ENCODE measurements around the gene AOC1. TPM values are rescaled to one million over a fixed set of nuclear protein-coding genes. Genes with fewer than 3 reads are reported as not detected.
A peak's percentile ranks its signal among the peaks of the same experiment; 100 is the strongest.

Gene AOC1
- total and polyA plus RNA-seq, 12 donors, result 0.04 to 1.2 (median 0.32) TPM; not detected in 3

GRCh38 chr7:150877536-150877935 is 25.2 kb downstream of the AOC1 start:
- H3K36me3 ChIP-seq, result no peaks in the 10 kb centered on the region
- H3K27ac ChIP-seq, result peak overlapping the region in 1 of 10 donors; percentile 31
- DNase-seq, result no peak
- peaks cover 0 to under 1% (median 0%) of the 10 kb centered on the region in 7 donors for H3K27me3 ChIP-seq
- no peak overlapping the region for H3K4me3 ChIP-seq
- H3K4me1 ChIP-seq, result peaks cover 0 to 13% (median 6%) of the 10 kb centered on the region in 9 donors
- intact Hi-C loops (cut with DNase I), result loop anchor here (2.0 to 10.0 kb wide), 6 partner anchors 85 to 453 kb away; no protein-coding TSS in a partner anchor
- peak in 5 of 8 donors; percentile 7 to 54 (median 34) for ATAC-seq
- TF ChIP-seq CTCF (IDR thresholded peaks at IDR 0.05), result no peak
- peaks cover 0 to 32% (median 15%) of the 10 kb centered on the region in 11 donors for H3K9me3 ChIP-seq
- WGBS, 2 donors, result 67 to 73% methylated on average over 4 of the region's 4 CpGs

DNA sequence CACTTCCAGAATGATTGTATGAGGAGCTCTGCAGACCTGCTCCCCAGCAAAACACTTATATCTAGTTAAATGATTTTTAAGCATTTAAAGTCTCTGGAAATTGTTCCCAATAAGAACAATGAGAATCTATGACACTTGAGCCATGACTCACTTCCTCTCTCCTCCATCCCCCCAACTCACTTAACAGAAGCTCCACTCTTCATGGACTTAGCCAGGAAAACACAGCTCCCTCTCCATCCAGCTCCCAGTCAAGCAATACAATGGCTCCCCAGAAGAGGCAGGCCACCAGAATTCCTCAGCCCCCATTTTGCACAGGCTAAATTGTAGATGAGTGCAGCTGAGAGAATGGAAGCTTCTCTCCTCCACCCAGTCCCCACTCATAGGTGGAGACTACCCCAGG is 27.0 kb downstream of the AOC1 start:
- peaks cover 0 to 47% (median 20%) of the 10 kb centered on the region in 11 donors for H3K9me3 ChIP-seq
- H3K36me3 ChIP-seq, result no peaks in the 10 kb centered on the region
- no peak overlapping the region for H3K4me3 ChIP-seq
- H3K4me1 ChIP-seq, result peaks cover 0 to 13% (median 6%) of the 10 kb centered on the region in 9 donors
- no peak for TF ChIP-seq CTCF (IDR thresholded peaks at IDR 0.05)
- no peaks in the 10 kb centered on the region for H3K27me3 ChIP-seq
- H3K27ac ChIP-seq, result no peak overlapping the region
- ATAC-seq (no peak), DNase-seq (no peak)
- intact Hi-C loops (cut with DNase I), result loop anchor here in 6 of 10 donors (5.0 to 10.0 kb wide), 4 partner anchors 87 to 455 kb away; no protein-coding TSS in a partner anchor

- no peak overlapping the region for H3K27ac ChIP-seq
- no peak for TF ChIP-seq CTCF (IDR thresholded peaks at IDR 0.05)
- DNase-seq, result no peak
- no peaks in the 10 kb centered on the region for H3K36me3 ChIP-seq
- H3K4me1 ChIP-seq, result peaks cover 0 to 11% (median 5%) of the 10 kb centered on the region in 9 donors
- H3K4me3 ChIP-seq, result no peak overlapping the region
- no peaks in the 10 kb centered on the region for H3K27me3 ChIP-seq
- no peak for ATAC-seq
- intact Hi-C loops (cut with DNase I), result loop anchor here in 1 of 10 donors (10.0 kb wide), 1 partner anchor 224 kb away; no protein-coding TSS in a partner anchor
- H3K9me3 ChIP-seq, result peaks cover 0 to 65% (median 27%) of the 10 kb centered on the region in 11 donors
- WGBS, 2 donors, result 87 to 97% methylated on average over 1 of the region's 1 CpG
Measured at GRCh38 chr7:150881189-150881588, 28.9 kb downstream of the AOC1 start.

DNA sequence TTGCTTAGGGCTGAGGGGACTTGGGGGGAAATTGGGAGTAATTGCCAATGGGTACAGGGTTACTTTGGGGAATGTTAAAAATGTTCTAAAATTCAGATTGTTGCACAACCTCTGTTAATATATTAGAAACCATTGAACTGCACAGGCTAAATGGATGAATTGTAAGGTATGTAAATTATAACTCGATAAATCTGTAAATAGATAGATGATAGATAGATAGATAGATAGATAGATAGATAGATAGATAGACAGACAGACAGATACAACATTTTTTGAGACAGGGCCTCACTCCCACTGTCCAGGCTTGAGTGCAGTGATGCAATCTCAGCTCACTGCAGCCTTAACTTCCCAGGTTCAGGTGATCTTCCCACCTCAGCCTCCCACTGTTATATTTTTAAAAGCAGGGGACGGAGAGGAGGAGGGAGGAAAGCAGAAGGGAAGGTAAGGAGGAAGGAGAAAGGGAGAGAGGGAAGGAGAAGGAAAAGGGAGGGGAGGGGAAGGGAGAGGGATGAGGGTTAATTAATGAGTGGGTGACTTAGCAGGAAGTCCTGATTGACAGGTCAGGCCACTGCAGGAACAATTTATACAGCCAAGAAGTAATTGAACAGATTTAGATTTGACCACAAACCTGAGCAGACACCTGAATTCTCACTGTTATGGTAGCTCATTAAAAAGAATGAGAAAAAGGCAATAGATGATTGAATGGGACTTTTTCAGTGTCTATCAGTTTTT is 38.7 kb downstream of the AOC1 start:
- peaks cover 0 to 23% (median 9%) of the 10 kb centered on the region in 11 donors for H3K9me3 ChIP-seq
- no peaks in the 10 kb centered on the region for H3K36me3 ChIP-seq
- H3K27ac ChIP-seq, result no peak overlapping the region
- H3K4me3 ChIP-seq, result no peak overlapping the region
- intact Hi-C loops (cut with DNase I), result loop anchor here in 1 of 10 donors (10.0 kb wide), 2 partner anchors 124 to 224 kb away; no protein-coding TSS in a partner anchor
- 86 to 88% methylated on average over 2 of the region's 2 CpGs for WGBS, 2 donors
- H3K4me1 ChIP-seq, result no peaks in the 10 kb centered on the region
- no peak for TF ChIP-seq CTCF (IDR thresholded peaks at IDR 0.05)
- no peak for DNase-seq
- peaks cover 0 to 3% (median under 1%) of the 10 kb centered on the region in 7 donors for H3K27me3 ChIP-seq
- no peak for ATAC-seq

All from heart right ventricle (tissue), 16 donors.